DMS153 (cell line): ENCODE data around the gene LIPN.

Source experiments
- DNase-seq: peaks from one replicate; lab custom pipeline; 2025; lab: John Stamatoyannopoulos, UW

The LIPN gene

DNA sequence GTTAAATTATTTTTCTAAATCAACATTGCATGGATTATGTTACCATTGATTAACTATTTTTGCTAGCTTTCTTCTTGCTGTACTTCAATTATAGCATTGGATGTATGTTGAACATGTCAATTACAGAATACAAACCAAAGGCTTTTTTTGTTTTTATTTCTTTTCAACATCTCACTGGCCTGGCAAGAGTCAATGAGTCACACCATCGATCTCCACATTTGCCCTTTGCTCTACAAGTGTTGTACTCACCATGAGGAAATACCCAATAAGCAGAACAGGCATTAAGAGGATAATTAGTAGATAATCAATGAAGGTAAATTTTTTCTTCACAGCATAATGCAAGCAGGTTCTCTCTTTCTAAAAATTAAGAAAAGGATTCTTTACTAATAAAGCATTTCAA lies 68.5 kb downstream of the LIPN start:
- DNase-seq: no peak
